GM10266 (cell line): ENCODE measurements around the gene KSR2.

Experiments
- DNase-seq: peaks from one replicate; pipeline ENCODE4 v3.0.0; 2012; ENCODE audit errors: extremely low spot score
- CTCF ChIP-seq: IDR thresholded peaks from 2 replicates; pipeline ENCODE4 v1.5.1; 2012; ENCODE audit warnings: mild to moderate bottlenecking, low read depth; ENCODE audit not compliant: control insufficient read depth, insufficient read depth; ENCODE audit errors: missing control alignments

KSR2 gene

GRCh38 chr12:117684471-117684870 lies 284.3 kb downstream of the KSR2 start:
- no peak for DNase-seq
- TF ChIP-seq CTCF, result no peak

DNA sequence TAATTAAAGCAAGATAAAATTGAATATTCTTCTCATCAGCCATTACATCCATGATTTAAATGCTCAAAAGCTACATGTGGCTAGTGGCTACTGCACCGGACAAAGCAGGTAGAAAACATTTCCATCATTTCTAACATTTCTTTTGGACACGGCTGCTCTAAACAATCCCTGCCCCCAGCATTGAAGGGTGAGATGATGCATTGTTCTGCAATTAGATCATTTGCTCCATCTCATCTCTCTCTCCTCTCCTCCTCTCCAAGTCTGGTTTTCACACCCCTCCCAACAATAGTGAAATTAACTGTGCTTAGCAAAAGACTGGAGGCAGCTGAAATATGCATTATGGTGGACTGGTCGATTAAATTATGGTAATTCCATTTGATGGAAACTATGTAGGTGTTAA lies 288.5 kb downstream of the KSR2 start:
- no peak for DNase-seq
- no peak for TF ChIP-seq CTCF

- no peak for TF ChIP-seq CTCF
- DNase-seq, result no peak
These were observed 289.0 kb downstream of the KSR2 start for GRCh38 chr12:117679776-117680175.

- no peak for TF ChIP-seq CTCF
- no peak for DNase-seq
These were observed 294.0 kb downstream of the KSR2 start for GRCh38 chr12:117674763-117675162.

DNA sequence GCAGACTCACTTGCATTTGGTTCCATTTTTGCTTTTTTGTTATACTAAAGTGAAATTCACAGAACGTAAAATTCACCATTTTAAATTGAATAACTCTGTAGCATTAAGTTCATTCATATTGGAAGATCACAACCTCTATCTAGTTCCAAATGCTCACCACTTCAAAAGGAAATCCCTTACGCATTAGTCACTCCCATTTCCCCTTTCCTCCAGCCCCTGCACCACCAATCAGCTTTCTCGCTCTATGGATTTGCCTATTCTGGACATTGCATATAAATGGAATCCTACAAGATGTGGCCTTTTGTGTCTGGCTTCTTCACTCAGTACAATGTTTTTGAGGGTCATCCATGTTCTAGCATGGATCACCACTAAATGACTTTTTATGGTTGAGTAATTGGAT lies 294.5 kb downstream of the KSR2 start:
- no peak for TF ChIP-seq CTCF
- no peak for DNase-seq

- TF ChIP-seq CTCF, result peak; percentile 56
- peak; percentile 28 for DNase-seq
These were observed 297.1 kb downstream of the KSR2 start for GRCh38 chr12:117671734-117672133.

DNA sequence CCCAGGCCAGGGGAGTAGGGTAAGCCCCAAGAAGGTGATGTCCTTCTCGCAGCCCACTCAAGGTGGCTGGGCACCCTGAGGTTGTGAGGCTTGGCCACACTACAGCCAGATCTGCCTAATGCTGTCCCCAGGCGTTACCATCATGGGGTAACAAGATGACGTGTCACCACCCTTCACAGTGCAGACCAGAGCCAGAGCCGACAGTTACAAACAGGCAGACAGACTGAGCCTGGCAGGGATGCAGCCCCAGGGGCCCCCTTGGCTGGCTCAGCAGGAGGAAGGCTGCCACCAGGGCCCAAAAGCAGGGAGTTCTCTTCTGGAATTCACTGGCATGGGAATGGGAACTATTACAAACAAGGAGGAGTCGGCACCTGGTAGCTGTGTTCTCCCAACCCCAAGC lies 304.6 kb downstream of the KSR2 start:
- no peak for TF ChIP-seq CTCF
- DNase-seq, result no peak
